GM23338 (cell line): ENCODE results near the gene SLC1A4. TPM values are rescaled to one million over a fixed set of nuclear protein-coding genes. Genes with fewer than 3 reads are reported as not detected.
"Not testable (repeated sequence)": the region's sequence is repeated elsewhere in the genome, so short reads cannot be mapped to it uniquely, and the experiment has no call there.

Experiments used
- ATAC-seq: fragments of 200-7000 bp; cut with Tn5 transposase; 3 replicates; pipeline ENCODE4 v1.9.1; 2020
- DNase-seq: peaks from one replicate; pipeline ENCODE4 v3.0.0-alpha.2; 2015; ENCODE audit warnings: low spot score
- H2AFZ ChIP-seq: fragments of 200-600 bp; sonication (generic); 2 replicates; pipeline ENCODE4 v1.8.0; 2016; ENCODE audit warnings: antibody characterized with exemption, mild to moderate bottlenecking, moderate library complexity
- H3F3A ChIP-seq: fragments of 200-600 bp; sonication (generic); replicated peaks from 2 replicates; pipeline ENCODE4 v1.8.0; 2017; ENCODE audit warnings: antibody characterized with exemption, mixed run types, low read depth
- H3K27ac ChIP-seq: fragments of 200-600 bp; sonication (generic); 2 replicates; pipeline ENCODE4 v1.6.1; 2016; ENCODE audit warnings: low read depth
- H3K27me3 ChIP-seq: fragments of 200-600 bp; sonication (generic); 2 replicates; pipeline ENCODE4 v1.8.0; 2016; ENCODE audit warnings: mild to moderate bottlenecking, mixed run types, moderate library complexity; ENCODE audit not compliant: insufficient read depth
- H3K36me3 ChIP-seq: fragments of 200-600 bp; sonication (generic); 2 replicates; pipeline ENCODE4 v1.8.0; 2016; ENCODE audit warnings: mild to moderate bottlenecking; ENCODE audit not compliant: insufficient read depth
- H3K4me1 ChIP-seq: fragments of 200-600 bp; sonication (generic); 2 replicates; pipeline ENCODE4 v1.8.0; 2016; ENCODE audit warnings: mild to moderate bottlenecking, moderate library complexity; ENCODE audit not compliant: insufficient read depth
- H3K4me2 ChIP-seq: fragments of 200-600 bp; sonication (generic); 2 replicates; pipeline ENCODE4 v1.7.1; 2017; ENCODE audit warnings: mixed run types
- H3K4me3 ChIP-seq: fragments of 200-600 bp; sonication (generic); 2 replicates; pipeline ENCODE4 v1.6.1; 2016; ENCODE audit warnings: mixed run types
- H3K79me2 ChIP-seq: fragments of 200-600 bp; sonication (generic); replicated peaks from 2 replicates; pipeline ENCODE4 v1.8.0; 2017; ENCODE audit warnings: mild to moderate bottlenecking; ENCODE audit not compliant: insufficient read depth
- H3K9me2 ChIP-seq: fragments of 200-600 bp; sonication (generic); 2 replicates; pipeline ENCODE4 v1.8.0; 2017; ENCODE audit not compliant: insufficient read depth
- H4K20me1 ChIP-seq: fragments of 200-600 bp; sonication (generic); replicated peaks from 2 replicates; pipeline ENCODE4 v1.8.0; 2017; ENCODE audit warnings: mild to moderate bottlenecking; ENCODE audit not compliant: insufficient read depth
- H3K27ac Mint-ChIP-seq: 2 replicates; pipeline ENCODE4 v1.8.0; 2020; ENCODE audit warnings: inconsistent platforms, mild to moderate bottlenecking, moderate library complexity, mixed read lengths
- H3K27me3 Mint-ChIP-seq: 3 replicates; pipeline ENCODE4 v1.8.0; 2022; ENCODE audit warnings: low read depth, mild to moderate bottlenecking, moderate library complexity, mixed read lengths, inconsistent platforms; ENCODE audit not compliant: insufficient read depth, poor library complexity
- H3K36me3 Mint-ChIP-seq: 3 replicates; pipeline ENCODE4 v1.8.0; 2021; ENCODE audit warnings: low read depth, mild to moderate bottlenecking, inconsistent platforms, moderate library complexity, mixed read lengths
- H3K4me1 Mint-ChIP-seq: 3 replicates; pipeline ENCODE4 v1.8.0; 2020; ENCODE audit warnings: mild to moderate bottlenecking, inconsistent platforms, mixed read lengths
- H3K4me3 Mint-ChIP-seq: 3 replicates; pipeline ENCODE4 v1.8.0; 2021; ENCODE audit warnings: moderate library complexity, mild to moderate bottlenecking, inconsistent platforms, mixed read lengths
- H3K9me3 Mint-ChIP-seq: 3 replicates; pipeline ENCODE4 v1.8.0; 2020; ENCODE audit warnings: moderate library complexity, mild to moderate bottlenecking, inconsistent platforms, mixed read lengths
- CTCF ChIP-seq, 2 experiments: fragments of 200-600 bp in 1 of 2; sonication (generic) in 1 of 2; conservative IDR thresholded peaks; 2 replicates each; pipeline versions ENCODE4 v1.5.1 to v1.6.1; 2016 to 2017; ENCODE audit warnings: antibody characterized with exemption in 2 of 2, low read depth in 2 of 2, mild to moderate bottlenecking in 2 of 2, moderate library complexity in 1 of 2
- JUNB ChIP-seq: IDR thresholded peaks from one replicate; pipeline ENCODE4 v1.6.1; 2016; ENCODE audit warnings: antibody characterized with exemption; ENCODE audit not compliant: unreplicated experiment
- NANOG ChIP-seq: IDR thresholded peaks from 2 replicates; pipeline ENCODE4 v1.6.1; 2016; ENCODE audit warnings: antibody characterized with exemption, borderline replicate concordance
- ZNF331 ChIP-seq: fragments of 250-450 bp; sonication (Bioruptor Pico); IDR thresholded peaks from 2 replicates; pipeline ENCODE4 v1.5.0; 2020; ENCODE audit warnings: low read depth, mild to moderate bottlenecking, moderate library complexity
- polyA plus RNA-seq: library from polyadenylated mRNA; unstranded; fragments of >200 nt; fragmentation: Nextera tagmentation; extraction: Ambion mirVana; gene quantifications from 2 replicates; pipeline ENCODE4 v1.2.1, GENCODE V29; 2016
- total RNA-seq: library from RNA; depleted of rRNA; stranded (reverse); fragments of >200 nt; shearing (Covaris generic); gene quantifications from 2 replicates; pipeline ENCODE4 v1.2.3, GENCODE V29; 2014
- TF ChIP-seq, protein P1 (sequence below): fragments of 250-450 bp; sonication (Bioruptor Pico); IDR thresholded peaks from 2 replicates; pipeline ENCODE4 v1.5.0; 2020; ENCODE audit warnings: mild to moderate bottlenecking, moderate library complexity

The SLC1A4 gene
- total and polyA plus RNA-seq, 2 experiments from 2014 or later: 1.3 to 2.7 TPM

DNA sequence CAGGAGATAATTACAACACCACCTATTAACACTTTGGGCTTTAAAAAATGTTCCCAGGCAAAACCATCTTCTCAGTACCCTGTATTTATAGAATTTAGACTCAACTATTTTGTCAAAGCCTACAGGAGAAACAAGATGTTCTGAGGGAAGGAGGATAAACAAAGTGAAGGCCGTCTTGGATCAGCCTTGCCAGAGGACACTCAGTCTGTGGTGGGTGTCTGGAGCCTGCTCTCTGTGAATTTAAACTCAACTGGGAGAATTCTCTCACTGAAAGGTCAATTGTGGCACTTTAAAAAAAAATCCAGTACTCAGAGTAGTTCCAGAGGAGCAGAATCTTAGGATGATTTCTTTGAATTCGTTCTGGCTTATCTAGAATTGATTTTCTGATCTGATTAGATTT lies 28.4 kb upstream of the SLC1A4 start (continued):
- TF ChIP-seq, protein P1, sequence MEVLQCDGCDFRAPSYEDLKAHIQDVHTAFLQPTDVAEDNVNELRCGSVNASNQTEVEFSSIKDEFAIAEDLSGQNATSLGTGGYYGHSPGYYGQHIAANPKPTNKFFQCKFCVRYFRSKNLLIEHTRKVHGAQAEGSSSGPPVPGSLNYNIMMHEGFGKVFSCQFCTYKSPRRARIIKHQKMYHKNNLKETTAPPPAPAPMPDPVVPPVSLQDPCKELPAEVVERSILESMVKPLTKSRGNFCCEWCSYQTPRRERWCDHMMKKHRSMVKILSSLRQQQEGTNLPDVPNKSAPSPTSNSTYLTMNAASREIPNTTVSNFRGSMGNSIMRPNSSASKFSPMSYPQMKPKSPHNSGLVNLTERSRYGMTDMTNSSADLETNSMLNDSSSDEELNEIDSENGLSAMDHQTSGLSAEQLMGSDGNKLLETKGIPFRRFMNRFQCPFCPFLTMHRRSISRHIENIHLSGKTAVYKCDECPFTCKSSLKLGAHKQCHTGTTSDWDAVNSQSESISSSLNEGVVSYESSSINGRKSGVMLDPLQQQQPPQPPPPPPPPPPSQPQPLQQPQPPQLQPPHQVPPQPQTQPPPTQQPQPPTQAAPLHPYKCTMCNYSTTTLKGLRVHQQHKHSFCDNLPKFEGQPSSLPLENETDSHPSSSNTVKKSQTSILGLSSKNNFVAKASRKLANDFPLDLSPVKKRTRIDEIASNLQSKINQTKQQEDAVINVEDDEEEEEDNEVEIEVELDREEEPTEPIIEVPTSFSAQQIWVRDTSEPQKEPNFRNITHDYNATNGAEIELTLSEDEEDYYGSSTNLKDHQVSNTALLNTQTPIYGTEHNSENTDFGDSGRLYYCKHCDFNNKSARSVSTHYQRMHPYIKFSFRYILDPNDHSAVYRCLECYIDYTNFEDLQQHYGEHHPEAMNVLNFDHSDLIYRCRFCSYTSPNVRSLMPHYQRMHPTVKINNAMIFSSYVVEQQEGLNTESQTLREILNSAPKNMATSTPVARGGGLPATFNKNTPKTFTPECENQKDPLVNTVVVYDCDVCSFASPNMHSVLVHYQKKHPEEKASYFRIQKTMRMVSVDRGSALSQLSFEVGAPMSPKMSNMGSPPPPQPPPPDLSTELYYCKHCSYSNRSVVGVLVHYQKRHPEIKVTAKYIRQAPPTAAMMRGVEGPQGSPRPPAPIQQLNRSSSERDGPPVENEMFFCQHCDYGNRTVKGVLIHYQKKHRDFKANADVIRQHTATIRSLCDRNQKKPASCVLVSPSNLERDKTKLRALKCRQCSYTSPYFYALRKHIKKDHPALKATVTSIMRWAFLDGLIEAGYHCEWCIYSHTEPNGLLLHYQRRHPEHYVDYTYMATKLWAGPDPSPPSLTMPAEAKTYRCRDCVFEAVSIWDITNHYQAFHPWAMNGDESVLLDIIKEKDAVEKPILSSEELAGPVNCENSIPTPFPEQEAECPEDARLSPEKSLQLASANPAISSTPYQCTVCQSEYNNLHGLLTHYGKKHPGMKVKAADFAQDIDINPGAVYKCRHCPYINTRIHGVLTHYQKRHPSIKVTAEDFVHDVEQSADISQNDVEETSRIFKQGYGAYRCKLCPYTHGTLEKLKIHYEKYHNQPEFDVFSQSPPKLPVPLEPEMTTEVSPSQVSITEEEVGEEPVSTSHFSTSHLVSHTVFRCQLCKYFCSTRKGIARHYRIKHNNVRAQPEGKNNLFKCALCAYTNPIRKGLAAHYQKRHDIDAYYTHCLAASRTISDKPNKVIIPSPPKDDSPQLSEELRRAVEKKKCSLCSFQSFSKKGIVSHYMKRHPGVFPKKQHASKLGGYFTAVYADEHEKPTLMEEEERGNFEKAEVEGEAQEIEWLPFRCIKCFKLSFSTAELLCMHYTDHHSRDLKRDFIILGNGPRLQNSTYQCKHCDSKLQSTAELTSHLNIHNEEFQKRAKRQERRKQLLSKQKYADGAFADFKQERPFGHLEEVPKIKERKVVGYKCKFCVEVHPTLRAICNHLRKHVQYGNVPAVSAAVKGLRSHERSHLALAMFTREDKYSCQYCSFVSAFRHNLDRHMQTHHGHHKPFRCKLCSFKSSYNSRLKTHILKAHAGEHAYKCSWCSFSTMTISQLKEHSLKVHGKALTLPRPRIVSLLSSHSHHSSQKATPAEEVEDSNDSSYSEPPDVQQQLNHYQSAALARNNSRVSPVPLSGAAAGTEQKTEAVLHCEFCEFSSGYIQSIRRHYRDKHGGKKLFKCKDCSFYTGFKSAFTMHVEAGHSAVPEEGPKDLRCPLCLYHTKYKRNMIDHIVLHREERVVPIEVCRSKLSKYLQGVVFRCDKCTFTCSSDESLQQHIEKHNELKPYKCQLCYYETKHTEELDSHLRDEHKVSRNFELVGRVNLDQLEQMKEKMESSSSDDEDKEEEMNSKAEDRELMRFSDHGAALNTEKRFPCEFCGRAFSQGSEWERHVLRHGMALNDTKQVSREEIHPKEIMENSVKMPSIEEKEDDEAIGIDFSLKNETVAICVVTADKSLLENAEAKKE (CRISPR knock-in tag): no peak
- TF ChIP-seq NANOG (no peak), JUNB (no peak)

DNA sequence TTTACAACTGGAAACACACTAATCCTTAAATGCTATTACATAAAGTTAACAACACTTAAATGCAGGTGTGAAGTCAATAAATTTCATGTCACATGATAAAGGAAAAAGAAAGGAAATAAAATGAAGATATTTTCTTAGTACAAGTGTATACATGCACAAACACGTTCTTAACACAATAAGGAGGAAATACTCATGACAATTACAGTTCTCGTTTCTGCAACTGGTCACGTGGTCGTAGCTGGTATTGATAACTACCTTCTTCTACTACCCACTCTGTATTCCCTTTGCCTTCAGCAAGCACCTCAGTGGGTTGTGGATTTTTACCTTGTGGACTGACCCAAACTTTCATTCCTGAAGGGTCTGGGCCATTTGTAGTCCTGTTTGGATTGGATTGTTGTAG lies 26.1 kb upstream of the SLC1A4 start:
- not testable (repeated sequence) for H3K36me3 Mint-ChIP-seq, H3K4me3 Mint-ChIP-seq, H3K36me3 ChIP-seq, H3K27ac ChIP-seq, H3K27me3 ChIP-seq, H3K27me3 Mint-ChIP-seq, H3K4me1 ChIP-seq, H3K27ac Mint-ChIP-seq, H3K79me2 ChIP-seq, H3K9me2 ChIP-seq, H3K4me1 Mint-ChIP-seq, H3K4me2 ChIP-seq, DNase-seq, H3K9me3 Mint-ChIP-seq, H2AFZ ChIP-seq, H3K4me3 ChIP-seq, H3F3A ChIP-seq, H4K20me1 ChIP-seq, ATAC-seq

DNA sequence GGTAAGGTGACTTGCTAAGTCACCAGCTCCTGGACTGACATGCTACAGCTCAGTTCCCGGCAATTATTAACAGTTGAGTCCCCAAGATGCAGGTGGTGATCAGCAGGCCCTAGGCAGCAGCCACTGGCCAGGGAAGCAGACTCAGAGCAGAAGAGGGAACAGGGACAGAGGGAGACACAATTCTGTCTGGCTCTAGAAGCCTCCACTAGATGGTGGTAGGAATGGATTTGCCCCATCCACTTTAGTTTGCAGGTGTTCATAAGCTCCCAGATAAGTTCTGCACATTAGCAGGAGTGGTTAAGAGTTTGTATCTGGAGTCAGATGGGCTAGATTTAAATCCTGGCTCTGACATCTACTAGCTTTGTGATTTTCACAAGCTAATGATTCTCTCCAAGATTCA lies 25.5 kb upstream of the SLC1A4 start:
- H3K27ac ChIP-seq: no peak overlapping the region
- no peaks in the 10 kb centered on the region for H3F3A ChIP-seq
- TF ChIP-seq CTCF (conservative IDR thresholded peaks at IDR 0.05; ENCODE audit: low read depth in 2 of 2) (0 out of 4 replicates have a peak, but pooled peaks of 1 of the 2 experiments have one; percentile 16), ZNF331 (no peak)
- no peaks in the 10 kb centered on the region for H3K4me1 ChIP-seq
- no peak overlapping the region for H3K4me2 ChIP-seq
- Mint-ChIP-seq H3K9me3 (no peaks in the 10 kb centered on the region), H3K27me3 (no peaks in the 10 kb centered on the region), H3K4me3 (no peak overlapping the region), H3K27ac (no peak overlapping the region), H3K36me3 (0 out of 3 replicates have a peak, but pooled peaks cover 3% of the 10 kb centered on the region), H3K4me1 (peaks cover 2% of the 10 kb centered on the region; the same call in 1 of the 3 replicates)
- DNase-seq (no peak), ATAC-seq (no peak)
- no peak overlapping the region for H3K4me3 ChIP-seq
- H3K27me3 ChIP-seq: no peaks in the 10 kb centered on the region
- no peak overlapping the region for H2AFZ ChIP-seq
- H4K20me1 ChIP-seq: no peaks in the 10 kb centered on the region
- no peaks in the 10 kb centered on the region for H3K9me2 ChIP-seq
- H3K79me2 ChIP-seq: no peaks in the 10 kb centered on the region
- H3K36me3 ChIP-seq: no peaks in the 10 kb centered on the region
